OCI-LY7 (cell line): ENCODE measurements around the gene HIP1R. TPM values are rescaled to one million over a fixed set of nuclear protein-coding genes. Genes with fewer than 3 reads are reported as not detected.

Experiments
- BruUV-seq: library from RNA; stranded (reverse); fragments of 400-500 nt; replicated peaks from 2 replicates; lab custom pipeline; 2021; lab: Mats Ljungman, UMichigan
- CTCF ChIA-PET: fragments of 300-600 bp; sonication (Branson Sonifier 250); formaldehyde crosslinking; loops from one replicate; lab custom pipeline; 2022; ENCODE audit warnings: antibody characterized with exemption; ENCODE audit not compliant: unreplicated experiment; lab: Charles Lee
- POLR2A ChIA-PET: fragments of 300-600 bp; sonication (Branson Sonifier 250); formaldehyde crosslinking; loops from one replicate; lab custom pipeline; 2022; ENCODE audit warnings: antibody characterized with exemption; lab: Charles Lee
- DNase-seq: peaks from one replicate; pipeline ENCODE4 v3.0.0-alpha.2; 2015; ENCODE audit warnings: low spot score
- H2AFZ ChIP-seq: fragments of 200-600 bp; sonication (generic), shearing (Covaris generic); 2 replicates; pipeline ENCODE4 v1.6.1; 2014; ENCODE audit warnings: mild to moderate bottlenecking, antibody characterized with exemption, low read length, moderate library complexity
- H3K27ac ChIP-seq: fragments of 200-600 bp; sonication (generic); 2 replicates; pipeline ENCODE4 v1.5.1; 2014; ENCODE audit warnings: mixed run types, low read depth, mild to moderate bottlenecking, moderate library complexity, low read length, inconsistent platforms; ENCODE audit not compliant: poor library complexity, severe bottlenecking
- H3K36me3 ChIP-seq: fragments of 200-600 bp; sonication (generic); 2 replicates; pipeline ENCODE4 v1.6.1; 2014; ENCODE audit warnings: mild to moderate bottlenecking, antibody characterized with exemption, low read length, moderate library complexity, mixed read lengths; ENCODE audit not compliant: insufficient read depth
- H3K4me1 ChIP-seq: fragments of 200-600 bp; sonication (generic); 2 replicates; pipeline ENCODE4 v1.5.1; 2014; ENCODE audit warnings: mild to moderate bottlenecking, low read length; ENCODE audit not compliant: insufficient read depth, poor library complexity, severe bottlenecking
- H3K4me2 ChIP-seq: fragments of 200-600 bp; sonication (generic); 2 replicates; pipeline ENCODE4 v1.6.1; 2014; ENCODE audit warnings: mild to moderate bottlenecking, low read length
- H3K4me3 ChIP-seq: fragments of 200-600 bp; sonication (generic); 2 replicates; pipeline ENCODE4 v1.5.1; 2014; ENCODE audit warnings: mild to moderate bottlenecking, low read depth, low read length; ENCODE audit not compliant: poor library complexity, severe bottlenecking
- H3K79me2 ChIP-seq: fragments of 200-600 bp; sonication (generic); 2 replicates; pipeline ENCODE4 v1.6.1; 2016; ENCODE audit warnings: low read depth, mild to moderate bottlenecking, low read length, moderate library complexity, mixed read lengths; ENCODE audit not compliant: insufficient read depth
- H3K9me2 ChIP-seq: fragments of 200-600 bp; sonication (generic); 2 replicates; pipeline ENCODE4 v1.6.1; 2016; ENCODE audit warnings: mild to moderate bottlenecking, low read length, mixed read lengths; ENCODE audit not compliant: insufficient read depth
- H3K9me3 ChIP-seq: fragments of 200-600 bp; sonication (generic); 2 replicates; pipeline ENCODE4 v1.6.1; 2014; ENCODE audit warnings: mild to moderate bottlenecking, mixed run types, low read length, mixed read lengths
- H4K20me1 ChIP-seq: fragments of 200-600 bp; sonication (generic); 2 replicates; pipeline ENCODE4 v1.6.1; 2014; ENCODE audit warnings: mild to moderate bottlenecking, antibody characterized with exemption, low read length, moderate library complexity, mixed read lengths; ENCODE audit not compliant: insufficient read depth
- CTCF ChIP-seq: fragments of 200-600 bp; sonication (generic); conservative IDR thresholded peaks from 2 replicates; pipeline ENCODE4 v1.5.1; 2014; ENCODE audit warnings: mild to moderate bottlenecking, antibody characterized with exemption, low read length, moderate library complexity, mixed read lengths
- EZH2phosphoT487 ChIP-seq: fragments of 200-600 bp; sonication (generic); IDR thresholded peaks from 2 replicates; pipeline ENCODE4 v1.6.1; 2018; ENCODE audit warnings: low read depth, borderline replicate concordance, mild to moderate bottlenecking, mixed run types, antibody characterized with exemption, low read length, moderate library complexity, mixed read lengths
- intact Hi-C: fragments of 100-400 bp; cut with micrococcal nuclease; formaldehyde crosslinking; loops from one replicate; pipeline ENCODE4 v1.10.0; 2022; ENCODE audit not compliant: unreplicated experiment
- total RNA-seq, 2 experiments: library from RNA; depleted of rRNA in 1 of 2; stranded (reverse); fragments of >200 nt in 1 of 2; shearing (Covaris generic) in 1 of 2; gene quantifications; 2 replicates each; pipeline ENCODE4 v1.2.3, GENCODE V29; 2014 to 2022

HIP1R gene
- total RNA-seq, 2 experiments from 2014 or later, result 56.5 to 66.4 TPM

GRCh38 chr12:122843455-122843854, 8.2 kb downstream of the HIP1R start:
- H4K20me1 ChIP-seq, result no peaks in the 10 kb centered on the region; the same call in none of the 2 replicates
- no peak for DNase-seq
- H3K27ac ChIP-seq, result no peak overlapping the region
- intact Hi-C loops, result no loop called here
- ChIA-PET CTCF (no interaction called here), POLR2A (interaction anchor here (0.9 kb wide), 1 partner anchor 17 kb away, joined by 3 read pairs; no protein-coding TSS in a partner anchor)
- H3K79me2 ChIP-seq, result peaks cover 32% of the 10 kb centered on the region
- H3K4me3 ChIP-seq, result no peak overlapping the region
- TF ChIP-seq CTCF, result no peak
- no peak for TF ChIP-seq EZH2phosphoT487
- no peaks in the 10 kb centered on the region for H3K9me3 ChIP-seq
- H3K9me2 ChIP-seq, result no peaks in the 10 kb centered on the region
- peaks cover 19% of the 10 kb centered on the region for H3K4me1 ChIP-seq
- no peak overlapping the region for H3K4me2 ChIP-seq
- BruUV-seq, result no TSS peak
- peaks cover 20% of the 10 kb centered on the region for H3K36me3 ChIP-seq
- no peak overlapping the region for H2AFZ ChIP-seq

GRCh38 chr12:122844366-122844971, 9.2 kb downstream of the HIP1R start:
- ChIA-PET POLR2A (interaction anchor here (0.9 kb wide), 1 partner anchor 18 kb away, joined by 3 read pairs; no protein-coding TSS in a partner anchor), CTCF (no interaction called here)
- Histone ChIP-seq H4K20me1 (no peaks in the 10 kb centered on the region; the same call in 1 of the 2 replicates), H2AFZ (no peak overlapping the region), H3K36me3 (peaks cover 16% of the 10 kb centered on the region; the same call in 1 of the 2 replicates), H3K4me3 (no peak overlapping the region), H3K9me3 (no peaks in the 10 kb centered on the region), H3K4me1 (peaks cover 9% of the 10 kb centered on the region), H3K4me2 (no peak overlapping the region), H3K27ac (no peak overlapping the region), H3K9me2 (no peaks in the 10 kb centered on the region), H3K79me2 (peaks cover 23% of the 10 kb centered on the region)
- TF ChIP-seq CTCF (no peak), EZH2phosphoT487 (no peak)
- intact Hi-C loops, result no loop called here
- DNase-seq, result no peak
- BruUV-seq, result no TSS peak
